H9 (cell line): ENCODE measurements around the gene IQCK. TPM values are rescaled to one million over a fixed set of nuclear protein-coding genes. Genes with fewer than 3 reads are reported as not detected.

Source experiments
- DNase-seq: peaks from one replicate; pipeline ENCODE4 v3.0.0-alpha.2; 2017
- H2AFZ ChIP-seq: one replicate; pipeline ENCODE4 v1.6.1; 2013; ENCODE audit warnings: mild to moderate bottlenecking, low read length, control low read depth, moderate library complexity
- H2AK5ac ChIP-seq: 2 replicates; pipeline ENCODE4 v1.6.1; 2013; ENCODE audit warnings: low read length, control low read depth, mixed read lengths; ENCODE audit not compliant: insufficient read length
- H2BK120ac ChIP-seq: one replicate; pipeline ENCODE4 v1.6.1; 2013; ENCODE audit warnings: low read depth, mild to moderate bottlenecking, low read length, control low read depth, inconsistent platforms; ENCODE audit not compliant: poor library complexity, severe bottlenecking
- H2BK12ac ChIP-seq: 2 replicates; pipeline ENCODE4 v1.6.1; 2013; ENCODE audit warnings: low read length, control low read depth, mixed read lengths, low read depth; ENCODE audit not compliant: insufficient read length
- H2BK15ac ChIP-seq: 2 replicates; pipeline ENCODE4 v1.6.1; 2013; ENCODE audit warnings: low read depth, low read length, control low read depth
- H2BK20ac ChIP-seq: one replicate; pipeline ENCODE4 v1.6.1; 2013; ENCODE audit warnings: low read depth, mild to moderate bottlenecking, low read length, control low read depth, inconsistent platforms; ENCODE audit not compliant: poor library complexity, severe bottlenecking
- H2BK5ac ChIP-seq: 2 replicates; pipeline ENCODE4 v1.6.1; 2013; ENCODE audit warnings: low read length, control low read depth, mixed read lengths; ENCODE audit not compliant: insufficient read length
- H3K14ac ChIP-seq: 2 replicates; pipeline ENCODE4 v1.6.1; 2013; ENCODE audit warnings: low read length, control low read depth; ENCODE audit not compliant: insufficient read depth
- H3K18ac ChIP-seq: 2 replicates; pipeline ENCODE4 v1.6.1; 2013; ENCODE audit warnings: low read depth, mild to moderate bottlenecking, mixed read lengths, low read length, control low read depth; ENCODE audit not compliant: insufficient read length
- H3K23ac ChIP-seq: 2 replicates; pipeline ENCODE4 v1.6.1; 2013; ENCODE audit warnings: low read length, control low read depth, mixed read lengths, low read depth; ENCODE audit not compliant: insufficient read length
- H3K23me2 ChIP-seq: 2 replicates; pipeline ENCODE4 v1.6.1; 2013; ENCODE audit warnings: low read depth, mild to moderate bottlenecking, mixed read lengths, low read length, control low read depth; ENCODE audit not compliant: insufficient read length, poor library complexity, severe bottlenecking
- H3K27ac ChIP-seq: 2 replicates; pipeline ENCODE4 v1.5.1; 2013; ENCODE audit warnings: low read length, control low read depth, mixed read lengths, low read depth; ENCODE audit not compliant: insufficient read length
- H3K27me3 ChIP-seq: 2 replicates; pipeline ENCODE4 v1.6.1; 2013; ENCODE audit warnings: low read length, control low read depth, inconsistent platforms; ENCODE audit not compliant: insufficient read depth
- H3K4ac ChIP-seq: 2 replicates; pipeline ENCODE4 v1.6.1; 2013; ENCODE audit warnings: low read depth, mild to moderate bottlenecking, control low read depth, inconsistent platforms, low read length, moderate library complexity
- H3K4me1 ChIP-seq: 2 replicates; pipeline ENCODE4 v1.6.1; 2013; ENCODE audit warnings: low read length, control low read depth, inconsistent platforms; ENCODE audit not compliant: insufficient read depth
- H3K4me2 ChIP-seq: 2 replicates; pipeline ENCODE4 v1.6.1; 2013; ENCODE audit warnings: low read length, control low read depth, mixed read lengths; ENCODE audit not compliant: insufficient read length, insufficient read depth
- H3K56ac ChIP-seq: 2 replicates; pipeline ENCODE4 v1.6.1; 2013; ENCODE audit warnings: low read depth, mild to moderate bottlenecking, mixed read lengths, low read length, control low read depth; ENCODE audit not compliant: insufficient read length
- H3K79me1 ChIP-seq: 2 replicates; pipeline ENCODE4 v1.6.1; 2013; ENCODE audit warnings: low read depth, mild to moderate bottlenecking, moderate library complexity, low read length, control low read depth, inconsistent platforms; ENCODE audit not compliant: insufficient read depth, poor library complexity, severe bottlenecking
- H3K79me2 ChIP-seq: 2 replicates; pipeline ENCODE4 v1.6.1; 2013; ENCODE audit warnings: low read length, control low read depth, inconsistent platforms; ENCODE audit not compliant: insufficient read depth
- H3K9ac ChIP-seq: 2 replicates; pipeline ENCODE4 v1.6.1; 2013; ENCODE audit warnings: low read length, control low read depth, mixed read lengths; ENCODE audit not compliant: insufficient read length; ENCODE audit errors: extremely low read depth
- H3K9me3 ChIP-seq: one replicate; pipeline ENCODE4 v1.6.1; 2013; ENCODE audit warnings: low read depth, low read length, inconsistent platforms; ENCODE audit not compliant: control insufficient read depth
- H3T11ph ChIP-seq: one replicate; pipeline ENCODE4 v1.6.1; 2013; ENCODE audit warnings: mild to moderate bottlenecking, low read length, control low read depth, inconsistent platforms
- H4K20me1 ChIP-seq: one replicate; pipeline ENCODE4 v1.6.1; 2013; ENCODE audit not compliant: control insufficient read depth, insufficient read length, insufficient read depth
- H4K5ac ChIP-seq: 2 replicates; pipeline ENCODE4 v1.6.1; 2013; ENCODE audit warnings: low read depth, mild to moderate bottlenecking, mixed read lengths, low read length, control low read depth; ENCODE audit not compliant: insufficient read length
- H4K8ac ChIP-seq: replicated peaks from 2 replicates; pipeline ENCODE4 v1.6.1; 2013; ENCODE audit warnings: low read length, control low read depth, mixed read lengths, low read depth; ENCODE audit not compliant: insufficient read length
- H4K91ac ChIP-seq: 2 replicates; pipeline ENCODE4 v1.6.1; 2013; ENCODE audit warnings: low read depth, mild to moderate bottlenecking, moderate library complexity, mixed read lengths, low read length, control low read depth; ENCODE audit not compliant: insufficient read length
- H3K27ac Mint-ChIP-seq, 3 experiments: 2 replicates in 2 of 3; 3 replicates in 1 of 3; pipeline ENCODE4 v1.8.0; 2020 to 2021; ENCODE audit warnings: mixed read lengths in 3 of 3, mild to moderate bottlenecking in 1 of 3, moderate library complexity in 1 of 3
- H3K27me3 Mint-ChIP-seq: 2 replicates; pipeline ENCODE4 v1.8.0; 2021; ENCODE audit warnings: low read depth, mild to moderate bottlenecking, moderate library complexity, mixed read lengths
- H3K36me3 Mint-ChIP-seq, 3 experiments: 2 replicates in 2 of 3; 3 replicates in 1 of 3; pipeline ENCODE4 v1.8.0; 2020 to 2021; ENCODE audit warnings: low read depth in 3 of 3, mixed read lengths in 3 of 3; ENCODE audit not compliant: insufficient read depth in 1 of 3
- H3K4me1 Mint-ChIP-seq, 2 experiments: 2 replicates each; pipeline ENCODE4 v1.8.0; 2020; ENCODE audit warnings: mixed read lengths in 2 of 2
- H3K4me3 Mint-ChIP-seq, 2 experiments: 2 replicates in 1 of 2; 3 replicates in 1 of 2; pipeline ENCODE4 v1.8.0; 2020 to 2021; ENCODE audit warnings: mild to moderate bottlenecking in 2 of 2, mixed read lengths in 2 of 2, moderate library complexity in 1 of 2
- H3K9me3 Mint-ChIP-seq, 2 experiments: 2 replicates in 1 of 2; 3 replicates in 1 of 2; pipeline ENCODE4 v1.8.0; 2020; ENCODE audit warnings: mild to moderate bottlenecking in 2 of 2, mixed read lengths in 2 of 2, moderate library complexity in 1 of 2
- CTCF ChIP-seq: fragments of 200-600 bp; sonication (generic); conservative IDR thresholded peaks from 3 replicates; pipeline ENCODE4 v1.8.0; 2021; ENCODE audit warnings: antibody characterized with exemption, mild to moderate bottlenecking
- WGBS: extraction: QIAGEN DNeasy Blood & Tissue Kit; methylation state at CpG from one replicate; pipeline ENCODE4 v1.1.7; 2013; ENCODE audit warnings: missing lambda C conversion rate, low lambda C conversion rate, mixed read lengths; ENCODE audit not compliant: insufficient read length; ENCODE audit errors: extremely low coverage; 5-methylcytosine and 5-hydroxymethylcytosine counted together
- total RNA-seq: library from RNA; stranded (reverse); gene quantifications from 2 replicates; pipeline ENCODE4 v1.2.1, GENCODE V29; 2021

The IQCK gene
- total RNA-seq, 1 experiment from 2014 or later, result 9.0 TPM

GRCh38 chr16:19703172-19703889 lies 14.7 kb upstream of the IQCK start:
- no peak overlapping the region for H2BK120ac ChIP-seq
- no peak overlapping the region for H3K4ac ChIP-seq
- H2AFZ ChIP-seq, result no peak overlapping the region
- H3K23ac ChIP-seq, result no peak overlapping the region
- no peak overlapping the region for H2BK20ac ChIP-seq
- no peak overlapping the region for H3T11ph ChIP-seq
- H4K8ac ChIP-seq, result no peak overlapping the region
- H3K9ac ChIP-seq, result no peak overlapping the region
- H3K18ac ChIP-seq, result no peak overlapping the region
- no peak for DNase-seq
- peaks cover 2% of the 10 kb centered on the region for H3K79me1 ChIP-seq
- no peak for TF ChIP-seq CTCF
- no peak overlapping the region for H3K27ac ChIP-seq
- no peak overlapping the region for H2BK12ac ChIP-seq
- Mint-ChIP-seq H3K27me3 (no peaks in the 10 kb centered on the region), H3K9me3 (peaks cover 0 to 2% of the 10 kb centered on the region in 2 experiments; a peak in 1 of 5 replicates), H3K36me3 (peaks cover 65 to 95% (median 92%) of the 10 kb centered on the region in 3 experiments), H3K4me3 (no peak overlapping the region), H3K4me1 (peaks cover 1 to 12% of the 10 kb centered on the region in 2 experiments), H3K27ac (peak overlapping the region in 1 of 3 experiments; percentile 28; a peak in 1 of 7 replicates)
- H4K5ac ChIP-seq, result no peak overlapping the region
- WGBS, result no CpG with 5 or more reads among the region's 6 CpGs
- H3K9me3 ChIP-seq, result no peaks in the 10 kb centered on the region
- no peak overlapping the region for H3K56ac ChIP-seq
- H3K14ac ChIP-seq, result no peak overlapping the region
- H3K4me1 ChIP-seq, result no peaks in the 10 kb centered on the region
- no peak overlapping the region for H3K4me2 ChIP-seq
- 0 out of 2 replicates have a peak, but pooled peaks cover 2% of the 10 kb centered on the region for H3K79me2 ChIP-seq
- H2BK5ac ChIP-seq, result no peak overlapping the region
- H4K91ac ChIP-seq, result no peak overlapping the region
- H2BK15ac ChIP-seq, result no peak overlapping the region
- peaks cover 3% of the 10 kb centered on the region for H4K20me1 ChIP-seq
- H2AK5ac ChIP-seq, result no peak overlapping the region
- no peaks in the 10 kb centered on the region for H3K27me3 ChIP-seq
- H3K23me2 ChIP-seq, result no peaks in the 10 kb centered on the region
